Islet of Langerhans (tissue), 1 donor: ENCODE data around the gene OR10X1.

Experiments
- FAIRE-seq: peaks from one replicate; lab custom pipeline; 2011; peaks lifted over from hg19 to GRCh38; lab: Jason Lieb, UNC

Gene OR10X1

GRCh38 chr1:158579733-158580132 lies at the start of gene OR10X1:
Gene OR10X1 (minus strand): TSS chr1:158579899. CDS start chr1:158579899, 0 bp downstream.
- FAIRE-seq: no peak

- no peak for FAIRE-seq
Observed at GRCh38 chr1:158613764-158614163, 34.1 kb upstream of the OR10X1 start.

- no peak for FAIRE-seq
Observed at GRCh38 chr1:158611916-158612315, 32.2 kb upstream of the OR10X1 start.

- FAIRE-seq: no peak
Observed at GRCh38 chr1:158607296-158607695, 27.6 kb upstream of the OR10X1 start.

GRCh38 chr1:158604968-158605367 lies 25.3 kb upstream of the OR10X1 start, which contains the start of gene OR10Z1:
Gene OR10Z1 (plus strand): TSS chr1:158605268. CDS start chr1:158606439, 1,171 bp downstream.
- FAIRE-seq: no peak

GRCh38 chr1:158600735-158601134 lies 21.0 kb upstream of the OR10X1 start:
- FAIRE-seq: no peak

GRCh38 chr1:158586942-158587341 lies 7.2 kb upstream of the OR10X1 start:
- FAIRE-seq: no peak

GRCh38 chr1:158583962-158584361 lies 4.3 kb upstream of the OR10X1 start:
- no peak for FAIRE-seq

- FAIRE-seq: no peak
Observed at GRCh38 chr1:158577561-158577960, 2.1 kb downstream of the OR10X1 start.

- no peak for FAIRE-seq
Observed at GRCh38 chr1:158572226-158572625, 7.5 kb downstream of the OR10X1 start.

GRCh38 chr1:158570480-158570879 lies 9.2 kb downstream of the OR10X1 start, which contains the start of gene OR6P1:
Gene OR6P1 (minus strand): TSS chr1:158570580. CDS start chr1:158563604, 6,976 bp downstream.
- FAIRE-seq: no peak

- no peak for FAIRE-seq
Observed at GRCh38 chr1:158564608-158565007, 15.1 kb downstream of the OR10X1 start.

- no peak for FAIRE-seq
Observed at GRCh38 chr1:158563853-158564252, 15.8 kb downstream of the OR10X1 start.

- no peak for FAIRE-seq
Observed at GRCh38 chr1:158559696-158560095, 20.0 kb downstream of the OR10X1 start.

GRCh38 chr1:158554352-158554751 lies 25.3 kb downstream of the OR10X1 start, which contains the start of gene OR6Y1:
Gene OR6Y1 (minus strand): TSS chr1:158554405. CDS start chr1:158548105, 6,300 bp downstream.
- FAIRE-seq: no peak

GRCh38 chr1:158552296-158552695 lies 27.4 kb downstream of the OR10X1 start:
- FAIRE-seq: no peak

GRCh38 chr1:158547533-158547932 lies 32.2 kb downstream of the OR10X1 start:
- FAIRE-seq: no peak

GRCh38 chr1:158537609-158538008 lies 42.1 kb downstream of the OR10X1 start:
- FAIRE-seq: no peak

- FAIRE-seq: no peak
Observed at GRCh38 chr1:158534496-158534895, 45.2 kb downstream of the OR10X1 start.
